Measurements from ENCODE around the gene GALNT15.

GALNT15 gene

DNA sequence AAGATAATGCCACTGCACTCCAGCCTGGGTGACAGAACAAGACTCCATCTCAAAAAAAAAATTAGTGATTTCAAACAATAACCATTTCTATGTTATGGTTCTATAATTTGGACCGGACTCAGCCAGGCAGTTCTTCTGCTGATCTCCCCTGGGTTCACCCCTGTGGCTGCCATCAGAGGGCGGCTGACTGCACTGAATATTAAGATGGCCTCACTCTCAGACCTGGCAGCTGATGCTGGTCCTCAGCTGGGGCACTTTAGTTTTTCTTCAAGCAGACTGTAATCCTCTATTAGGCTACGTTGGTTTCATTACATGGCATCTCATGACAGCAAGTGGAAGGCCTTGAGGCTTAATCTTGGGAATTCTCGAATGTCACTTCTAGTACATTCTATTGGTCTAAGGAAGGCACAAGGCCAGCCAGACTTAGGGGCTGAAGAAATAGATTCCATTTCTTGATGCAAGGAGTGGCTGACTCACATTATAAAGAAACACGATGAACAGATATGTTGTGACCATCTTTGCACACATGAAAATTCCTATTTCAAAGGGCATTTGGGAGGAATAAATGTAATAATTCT, 12.8 kb downstream of the GALNT15 start:
- no peak for DNase-seq (ENCODE audit: low read depth)

DNA sequence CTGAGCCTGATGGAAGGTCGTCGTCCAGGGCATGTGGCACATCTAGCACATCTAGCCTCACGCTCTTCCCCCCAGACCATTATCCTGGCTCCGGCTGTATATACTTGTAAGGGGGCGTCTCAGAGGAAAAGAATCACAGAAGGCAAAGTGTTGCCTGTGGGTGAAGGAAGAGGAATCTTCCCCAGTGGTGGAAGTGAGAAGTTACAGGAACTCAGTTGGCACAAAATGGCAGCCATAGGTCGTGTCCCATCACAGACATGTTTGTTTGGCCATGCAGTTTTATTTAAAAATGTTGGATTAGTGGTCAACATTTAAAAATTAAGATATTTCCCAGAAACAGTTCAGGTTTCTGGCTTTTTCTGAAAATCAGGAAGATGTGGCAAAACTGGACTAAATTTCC, 13.6 kb downstream of the GALNT15 start:
- DNase-seq (ENCODE audit: low read depth), result no peak

DNA sequence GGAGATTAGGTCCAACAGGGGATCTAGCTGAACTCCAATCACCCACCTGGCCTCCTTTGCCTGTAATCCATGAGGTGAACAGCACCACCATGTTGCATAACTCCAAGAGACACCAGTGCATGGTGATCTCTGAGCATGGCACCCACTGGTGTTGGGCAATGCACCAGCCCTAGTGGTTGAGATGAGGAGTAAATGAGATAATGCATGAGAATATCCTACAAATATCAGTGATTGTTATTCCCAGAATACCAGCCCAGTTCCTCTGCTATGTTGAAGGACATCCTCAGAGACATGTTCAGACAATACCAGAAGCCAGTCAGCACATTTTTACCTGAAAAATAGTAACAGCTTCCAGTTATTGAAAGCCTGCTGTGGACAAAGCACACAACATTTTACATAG, 14.7 kb downstream of the GALNT15 start:
- no peak for DNase-seq (ENCODE audit: low read depth)

DNA sequence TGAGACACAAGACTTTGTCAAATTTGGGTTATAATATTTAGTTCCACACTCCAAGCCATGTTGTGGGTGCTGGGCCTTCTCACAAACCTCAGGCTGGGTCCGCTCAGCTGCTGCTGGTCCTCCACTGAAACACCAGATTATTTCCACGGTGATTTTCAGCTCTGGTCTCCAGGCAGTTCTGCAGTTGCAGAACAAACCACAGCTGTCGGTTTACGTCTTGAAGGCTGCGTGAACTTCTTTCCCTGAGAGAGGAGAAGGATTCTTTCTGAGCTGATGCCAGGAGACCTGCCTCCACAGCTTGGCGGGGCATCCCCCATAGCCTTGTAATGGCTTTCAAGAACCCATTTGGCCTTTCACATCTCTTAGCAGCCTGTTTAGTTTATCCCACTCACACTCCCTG, 16.2 kb downstream of the GALNT15 start:
- DNase-seq (ENCODE audit: low read depth), result no peak

DNA sequence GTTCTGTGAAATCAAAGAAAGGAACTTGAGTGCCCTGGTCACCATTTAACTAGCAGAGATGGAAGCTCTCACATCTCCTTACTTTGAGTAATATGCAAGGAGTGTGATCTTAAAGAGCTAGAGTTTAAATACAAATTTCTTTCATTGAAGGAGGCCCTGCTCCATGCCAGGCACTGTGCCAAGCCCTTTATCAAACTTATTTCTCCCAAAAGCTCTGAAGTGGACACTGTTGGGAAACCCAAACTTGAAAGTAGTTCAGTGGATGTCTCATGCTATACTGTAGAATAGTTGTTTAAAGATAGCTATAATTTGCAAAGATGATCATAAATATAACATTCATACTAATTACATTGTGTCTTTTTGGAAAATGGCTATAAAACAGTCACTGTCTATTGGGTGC, 17.1 kb downstream of the GALNT15 start:
- DNase-seq (ENCODE audit: low read depth), result no peak

DNA sequence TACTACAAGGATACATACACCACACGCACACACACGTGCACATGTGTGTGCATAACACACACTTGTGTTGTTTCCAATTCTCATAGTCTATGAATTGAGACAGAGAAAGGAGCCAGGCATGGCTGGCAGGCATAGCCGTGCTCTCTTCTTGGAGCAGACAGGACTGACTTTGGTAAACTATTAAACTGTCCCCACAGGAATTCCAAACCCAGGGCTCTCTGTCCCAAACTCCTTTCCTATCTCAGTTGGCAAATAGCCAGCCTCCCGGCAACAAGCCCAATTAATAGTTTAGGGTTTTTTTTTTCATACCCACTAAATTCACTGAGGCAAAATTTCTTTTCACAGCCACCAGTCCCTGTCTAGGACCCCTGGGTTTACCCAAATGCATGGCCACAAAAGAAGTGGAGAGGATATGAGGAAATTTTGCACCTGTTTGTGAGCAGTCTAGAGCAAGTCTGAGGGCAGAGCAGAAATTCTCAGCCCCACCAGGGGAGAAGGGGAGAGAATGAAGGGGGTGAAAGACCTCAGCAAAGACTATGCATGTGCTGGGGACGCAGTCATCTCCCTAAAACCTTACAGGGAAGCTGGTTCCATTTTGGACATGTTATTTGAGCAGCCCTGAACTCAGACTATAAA, 17.8 kb downstream of the GALNT15 start:
- no peak for DNase-seq (ENCODE audit: low read depth)

DNA sequence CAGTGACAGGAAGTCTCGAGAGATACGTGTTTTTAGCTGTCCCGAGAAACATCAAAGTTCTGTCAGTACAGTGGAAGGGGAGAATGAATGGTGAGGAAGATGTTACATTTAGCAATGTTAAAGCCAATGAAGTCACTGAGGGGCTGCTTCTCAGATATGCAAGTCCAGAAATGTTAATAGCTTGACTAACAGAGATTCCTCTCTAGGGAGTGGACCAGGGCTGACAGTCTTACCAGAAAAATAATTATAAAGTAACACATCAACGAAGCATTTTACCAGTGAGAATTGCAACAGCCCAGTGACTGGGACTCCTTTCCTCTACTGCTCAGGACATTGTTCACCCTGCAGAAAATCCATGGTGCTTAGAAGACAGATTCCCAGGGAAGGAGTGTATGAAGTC, 23.9 kb downstream of the GALNT15 start:
- DNase-seq (ENCODE audit: low read depth), result no peak

DNA sequence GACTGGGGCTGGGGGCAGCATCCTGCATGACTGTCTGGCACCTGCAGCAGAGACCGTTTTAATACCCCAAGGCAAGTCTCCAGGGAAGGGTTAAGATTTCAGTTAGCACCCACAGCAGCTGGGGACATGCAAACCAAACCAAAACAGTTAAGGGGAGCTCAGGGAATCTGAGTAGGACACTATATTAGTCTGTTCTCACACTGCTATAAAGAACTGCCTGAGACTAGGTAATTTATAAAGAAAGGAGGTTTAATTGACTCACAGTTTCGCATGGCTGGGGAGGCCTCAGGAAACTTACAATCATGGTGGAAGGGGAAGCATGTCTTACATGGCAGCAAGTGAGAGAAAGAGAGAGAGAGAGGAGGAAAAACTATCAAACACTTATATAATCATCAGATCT, 25.3 kb downstream of the GALNT15 start:
- DNase-seq (ENCODE audit: low read depth), result no peak

DNA sequence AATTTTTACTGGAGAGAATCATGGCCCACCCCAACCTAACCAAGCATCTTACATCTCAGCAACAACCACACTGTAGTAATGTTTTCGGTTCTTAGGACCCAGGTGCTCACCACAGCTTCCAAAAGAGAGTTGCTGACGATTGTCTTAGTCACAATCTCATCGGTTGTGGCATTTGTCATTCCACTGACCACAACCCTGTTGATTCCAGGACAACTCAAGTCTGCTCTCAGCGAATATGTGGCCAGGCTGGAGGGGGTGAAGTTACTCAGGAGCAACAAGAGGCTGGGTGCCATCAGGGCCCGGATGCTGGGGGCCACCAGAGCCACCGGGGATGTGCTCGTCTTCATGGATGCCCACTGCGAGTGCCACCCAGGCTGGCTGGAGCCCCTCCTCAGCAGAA, 25.9 kb downstream of the GALNT15 start:
- DNase-seq (ENCODE audit: low read depth), result no peak

DNA sequence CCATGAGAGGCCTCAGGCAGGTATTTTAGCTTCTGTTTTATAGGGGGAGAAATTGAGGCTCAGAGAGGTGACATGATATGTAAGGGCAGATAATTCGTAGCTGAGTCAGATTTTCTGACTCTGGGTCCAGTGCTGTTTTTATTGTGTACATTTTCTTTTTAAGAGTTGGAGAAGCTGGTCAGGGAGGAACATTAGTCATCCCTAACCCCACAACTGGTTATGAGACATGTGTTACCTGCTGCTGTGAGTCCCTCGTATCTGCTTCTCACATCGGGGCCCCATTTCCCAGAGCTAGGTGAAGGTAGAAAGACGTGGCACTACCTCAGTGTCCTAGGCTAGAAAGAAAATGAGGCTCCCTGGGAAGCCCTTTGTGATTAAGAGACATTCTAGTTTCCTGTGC, 28.6 kb downstream of the GALNT15 start:
- no peak for DNase-seq (ENCODE audit: low read depth)

DNA sequence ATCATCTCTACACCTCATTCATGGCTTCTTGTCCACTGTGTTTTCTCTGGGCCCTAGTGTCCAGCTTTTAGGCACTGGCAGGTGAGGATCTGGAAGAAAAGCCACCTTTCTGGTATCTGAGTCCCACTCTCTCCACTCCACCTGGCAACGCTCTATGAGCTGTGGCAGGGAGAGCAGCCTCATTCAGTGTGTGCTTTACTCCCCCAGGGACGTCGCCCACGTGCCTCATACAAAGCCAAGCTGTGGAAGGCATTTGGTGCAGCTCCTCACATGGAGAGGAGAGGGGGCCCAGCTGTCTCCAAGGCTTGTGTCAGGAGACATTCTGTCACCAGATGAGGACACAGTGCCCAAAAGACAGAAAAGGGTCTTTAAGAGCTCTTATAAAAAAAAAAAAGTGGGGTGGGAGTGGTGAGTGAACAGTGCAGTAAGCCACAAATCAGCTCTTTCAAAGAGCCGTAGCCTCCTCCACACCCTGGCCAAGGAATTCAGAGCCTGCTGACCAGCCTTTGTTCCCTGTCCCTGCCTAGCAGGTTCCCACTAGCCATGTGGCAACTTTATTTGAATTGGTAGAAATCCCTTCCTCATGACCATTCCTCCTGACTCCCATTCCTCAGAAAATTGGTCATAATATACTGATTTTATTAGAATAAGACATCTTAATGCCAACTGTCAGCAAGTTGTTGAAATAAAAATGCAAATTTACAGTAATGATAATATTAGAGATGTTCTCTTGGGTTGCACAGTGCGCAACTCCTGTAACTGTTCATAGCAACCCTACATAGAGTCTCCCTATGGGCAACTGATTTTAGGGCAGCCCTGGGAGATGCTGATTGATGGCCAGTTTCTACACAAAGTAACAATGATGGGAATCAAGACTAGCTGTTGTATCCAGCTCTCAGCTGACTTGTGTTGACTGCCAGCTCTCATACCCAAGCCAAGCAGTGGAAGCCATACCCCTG, 29.5 kb downstream of the GALNT15 start:
- no peak for DNase-seq (ENCODE audit: low read depth)

DNA sequence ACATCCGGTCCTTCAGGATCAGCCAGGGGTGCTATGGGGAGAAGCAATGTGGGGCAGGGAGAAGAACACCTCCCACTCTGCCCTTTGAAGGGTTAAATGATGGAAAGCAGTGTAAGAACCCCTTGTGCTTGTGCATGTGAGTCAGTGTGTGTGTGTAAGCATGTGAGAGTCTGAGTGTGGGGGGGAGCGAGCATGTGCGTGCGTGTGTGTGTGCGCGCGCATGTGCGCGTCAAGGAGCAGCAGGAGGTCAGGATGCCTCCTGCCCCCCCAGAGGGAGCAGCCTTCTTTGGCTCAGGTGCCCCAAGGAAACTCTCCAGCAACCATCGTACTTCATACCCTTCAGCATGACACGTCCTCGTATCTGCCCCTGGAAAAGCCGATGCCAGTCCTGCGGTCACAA, 30.3 kb downstream of the GALNT15 start:
- DNase-seq (ENCODE audit: low read depth), result no peak

DNA sequence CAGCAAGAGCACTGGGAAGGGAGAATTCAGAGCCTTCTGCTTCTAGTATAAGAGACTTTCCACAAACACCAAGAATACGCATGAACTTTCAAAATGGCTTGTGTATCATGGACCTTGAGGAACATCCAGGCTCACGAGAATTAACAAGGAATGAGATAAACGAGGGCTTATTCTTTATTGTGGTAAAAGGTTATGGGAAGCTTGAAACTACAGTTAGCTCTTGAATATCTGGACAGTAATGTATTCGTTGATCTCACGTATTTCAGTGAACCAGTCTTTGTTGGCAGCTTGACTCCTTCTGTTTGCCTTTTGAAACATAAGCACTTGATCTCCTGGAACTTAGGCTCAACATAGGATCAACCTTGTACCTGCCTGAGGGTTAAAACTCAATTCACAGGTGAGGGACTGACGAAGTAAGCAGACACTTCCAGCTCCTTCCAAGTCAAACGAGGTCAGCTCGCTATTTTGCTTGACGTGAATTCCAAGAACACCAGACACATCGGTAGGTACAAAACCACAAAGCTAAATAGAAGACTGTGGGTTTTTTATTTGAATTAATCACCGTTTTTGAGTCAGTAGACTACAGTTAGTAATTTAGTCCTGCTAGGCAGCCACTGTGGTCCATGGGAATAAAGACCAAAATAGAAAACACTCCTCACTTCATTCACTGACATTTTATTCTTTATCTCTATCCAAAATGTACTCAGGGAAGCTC, 30.8 kb downstream of the GALNT15 start:
- no peak for DNase-seq (ENCODE audit: low read depth)

DNA sequence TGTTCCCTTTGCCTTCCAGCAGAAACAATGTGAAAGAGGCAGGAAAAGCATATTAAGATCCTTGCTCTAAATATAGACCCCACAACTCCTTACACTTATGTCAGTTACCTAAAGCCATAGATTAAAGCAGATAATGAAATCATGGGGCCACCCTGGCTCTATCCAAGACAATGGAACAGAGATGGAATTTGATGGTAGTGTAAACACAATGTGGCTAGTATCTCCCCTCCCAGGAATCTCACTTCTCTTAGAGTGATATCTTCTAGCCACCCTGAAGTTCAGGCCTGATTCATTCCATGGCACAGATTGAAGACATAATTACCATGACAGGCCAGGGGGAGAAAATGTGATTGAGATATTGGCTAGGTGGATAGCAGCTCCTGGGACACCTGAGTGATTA, 32.6 kb downstream of the GALNT15 start:
- no peak for DNase-seq (ENCODE audit: low read depth)

DNA sequence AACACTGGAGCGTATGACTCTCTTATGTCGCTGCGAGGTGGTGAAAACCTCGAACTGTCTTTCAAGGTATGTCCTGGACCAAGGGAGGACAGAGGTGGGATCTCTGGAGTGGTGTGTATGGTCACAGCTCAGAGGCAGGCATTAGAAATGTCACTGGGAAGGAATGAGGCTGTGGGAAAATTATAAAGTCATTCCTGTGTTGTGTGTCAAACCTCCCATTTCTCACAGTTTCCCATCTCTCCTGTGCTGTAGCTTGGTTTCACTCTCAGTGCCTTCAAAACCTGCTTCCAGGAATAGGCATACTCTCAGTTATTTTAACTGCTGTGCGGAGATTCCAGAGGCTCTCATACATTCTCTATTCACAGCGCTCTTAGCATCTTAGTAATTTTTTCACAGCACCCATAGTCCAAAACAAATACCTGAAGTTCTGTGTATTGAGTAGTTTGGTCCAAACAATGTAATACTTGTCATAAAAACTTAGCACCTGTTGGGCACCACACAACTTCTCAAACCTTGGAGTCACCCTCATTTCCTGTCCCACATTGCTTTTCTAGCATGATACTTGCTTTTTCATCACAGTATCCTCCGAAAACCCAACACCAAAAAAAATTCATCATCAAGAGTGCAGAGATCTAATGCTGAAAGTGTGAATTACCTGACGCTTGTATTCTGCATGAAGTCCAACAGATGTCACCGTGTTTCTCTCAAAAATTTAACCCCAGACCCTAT, 36.9 kb downstream of the GALNT15 start:
- no peak for DNase-seq (ENCODE audit: low read depth)

DNA sequence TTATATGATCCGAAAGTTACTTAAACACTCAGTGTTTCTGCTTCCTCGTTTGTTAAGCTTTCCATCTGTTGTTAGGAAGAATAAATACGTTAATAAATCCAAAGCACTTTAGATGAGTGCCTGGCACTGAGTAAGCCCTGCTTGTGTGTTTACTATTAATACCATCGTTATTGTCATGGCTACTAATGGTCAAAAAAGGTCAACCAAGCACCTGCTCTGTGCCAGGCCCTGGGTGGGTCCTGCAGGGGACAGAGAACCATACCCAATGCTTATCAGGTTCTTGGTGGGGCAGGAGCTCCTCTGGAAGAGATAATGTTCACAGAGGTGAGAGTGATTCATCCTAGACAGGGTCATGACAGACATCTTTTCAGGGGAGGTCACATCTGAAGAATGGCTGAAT, 39.9 kb downstream of the GALNT15 start:
- DNase-seq (ENCODE audit: low read depth), result no peak

DNA sequence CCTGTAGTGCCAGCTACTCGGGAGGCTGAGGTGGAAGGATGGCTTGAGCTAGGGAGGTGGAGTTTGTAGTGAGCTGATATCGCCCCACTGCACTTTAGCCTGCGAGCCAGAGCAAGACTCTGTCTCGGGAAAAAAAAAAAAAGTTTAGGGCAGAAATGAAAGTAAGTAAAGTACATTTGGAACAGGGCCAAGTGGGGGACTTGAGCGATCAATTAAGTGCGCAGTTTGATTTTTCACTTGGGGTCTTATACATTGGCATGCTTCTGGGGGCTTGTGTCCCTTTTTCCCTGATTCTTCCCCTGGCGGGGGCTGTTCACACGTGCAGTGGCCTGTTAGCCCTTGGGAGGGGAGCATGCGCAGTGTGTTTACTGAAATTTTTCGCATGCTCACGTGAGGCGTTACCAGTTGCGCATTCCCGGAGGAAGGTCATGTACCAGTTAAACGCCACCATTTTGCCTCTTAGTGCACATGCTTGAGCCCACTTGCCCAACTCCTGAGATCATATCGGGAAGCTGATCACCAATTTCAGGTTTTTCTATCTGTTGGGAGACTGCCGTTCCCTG, 42.0 kb downstream of the GALNT15 start:
- DNase-seq (ENCODE audit: low read depth), result no peak

DNA sequence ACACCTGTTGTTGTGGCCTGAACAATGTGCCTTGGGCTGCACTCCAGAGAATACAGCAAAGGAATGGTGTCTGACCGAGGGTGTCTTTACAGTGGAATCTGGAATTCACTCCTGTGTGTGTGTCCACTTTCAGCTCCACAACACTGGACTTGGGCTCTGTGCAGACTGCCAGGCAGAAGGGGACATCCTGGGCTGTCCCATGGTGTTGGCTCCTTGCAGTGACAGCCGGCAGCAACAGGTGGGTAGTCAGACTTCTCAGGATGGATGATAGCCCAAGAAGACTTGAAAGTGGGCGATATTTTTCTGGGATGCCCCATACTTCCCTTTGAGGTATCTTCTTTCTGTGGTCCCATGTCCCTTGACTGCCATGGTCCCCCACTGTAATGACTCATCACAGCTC, 45.3 kb downstream of the GALNT15 start:
- DNase-seq (ENCODE audit: low read depth), result no peak

DNA sequence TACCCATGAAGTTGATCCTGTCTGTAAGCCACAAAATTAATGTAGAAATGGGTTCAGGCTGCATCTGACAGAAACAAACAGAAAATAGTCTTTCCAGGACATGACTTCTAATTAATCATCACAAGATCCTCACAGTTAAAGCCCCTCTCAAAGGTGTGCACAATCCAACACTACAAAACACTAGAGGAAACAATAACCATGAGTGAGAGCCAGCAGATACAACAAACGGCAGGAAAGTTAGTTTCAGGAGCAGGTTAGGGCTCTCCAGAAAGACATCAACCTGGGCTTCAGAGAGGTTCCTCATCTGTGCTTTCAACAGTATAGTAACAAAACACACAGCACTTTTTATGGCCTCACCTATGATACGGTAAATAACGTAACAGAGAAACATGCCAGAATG, 47.5 kb downstream of the GALNT15 start:
- DNase-seq (ENCODE audit: low read depth), result no peak

DNA sequence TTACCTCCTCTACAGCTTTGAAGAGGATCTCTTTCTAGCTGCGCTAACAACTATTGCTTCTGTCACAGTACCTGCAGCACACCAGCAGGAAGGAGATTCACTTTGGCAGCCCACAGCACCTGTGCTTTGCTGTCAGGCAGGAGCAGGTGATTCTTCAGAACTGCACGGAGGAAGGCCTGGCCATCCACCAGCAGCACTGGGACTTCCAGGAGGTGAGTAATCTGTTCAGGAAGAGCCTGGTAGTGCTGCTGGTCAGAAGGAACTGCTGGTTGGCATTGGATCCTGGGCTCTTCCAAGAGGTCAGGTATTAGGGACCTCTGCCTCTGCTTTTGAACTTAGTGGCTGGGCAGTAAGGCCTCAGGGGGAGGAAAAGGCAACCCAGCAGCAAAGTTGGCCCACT, 48.1 kb downstream of the GALNT15 start:
- DNase-seq (ENCODE audit: low read depth), result no peak

DNA sequence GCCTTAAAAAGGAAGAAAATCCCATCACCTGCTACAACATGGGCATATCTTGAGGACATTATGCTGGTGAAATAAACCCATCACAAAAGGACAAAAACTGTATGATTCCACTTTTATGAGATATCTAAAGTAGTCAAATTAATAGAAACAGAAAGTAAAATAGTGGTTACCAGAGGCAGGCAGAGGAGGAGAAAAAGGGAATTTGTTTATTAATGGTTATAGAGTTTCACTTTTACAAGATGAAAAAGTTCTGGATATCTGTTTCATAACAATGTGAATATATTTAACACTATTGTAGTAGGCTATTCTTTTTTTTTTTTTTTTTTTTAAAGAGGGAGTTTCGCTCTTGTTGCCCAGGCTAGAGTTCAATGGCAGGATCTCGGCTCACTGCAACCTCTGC, 49.8 kb downstream of the GALNT15 start:
- no peak for DNase-seq (ENCODE audit: low read depth)

DNA sequence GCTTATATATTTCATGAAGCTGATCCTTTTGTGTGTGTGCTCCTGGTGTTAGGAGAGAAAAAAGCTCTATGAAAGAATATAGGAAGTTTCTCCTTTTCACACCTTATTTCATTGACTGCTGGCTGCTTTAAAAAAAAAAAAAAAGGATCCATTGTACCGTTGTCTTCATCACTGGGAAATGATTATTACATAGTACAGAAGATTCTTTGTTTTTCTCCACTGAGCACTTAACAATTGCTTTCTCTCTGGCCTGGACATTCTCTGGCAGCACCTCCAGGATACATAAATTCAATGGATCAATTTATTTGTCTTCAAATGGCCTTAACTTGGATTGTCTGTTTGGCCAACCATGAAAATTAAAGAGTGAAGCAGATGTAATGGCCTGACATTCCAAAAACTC, 53.1 kb downstream of the GALNT15 start:
- DNase-seq (ENCODE audit: low read depth), result no peak

Data from activated T-cell treated with anti-CD3 and anti-CD28 coated beads for 1 hour (primary cell).